ENCODE data around the gene CDH13.

Gene CDH13

DNA sequence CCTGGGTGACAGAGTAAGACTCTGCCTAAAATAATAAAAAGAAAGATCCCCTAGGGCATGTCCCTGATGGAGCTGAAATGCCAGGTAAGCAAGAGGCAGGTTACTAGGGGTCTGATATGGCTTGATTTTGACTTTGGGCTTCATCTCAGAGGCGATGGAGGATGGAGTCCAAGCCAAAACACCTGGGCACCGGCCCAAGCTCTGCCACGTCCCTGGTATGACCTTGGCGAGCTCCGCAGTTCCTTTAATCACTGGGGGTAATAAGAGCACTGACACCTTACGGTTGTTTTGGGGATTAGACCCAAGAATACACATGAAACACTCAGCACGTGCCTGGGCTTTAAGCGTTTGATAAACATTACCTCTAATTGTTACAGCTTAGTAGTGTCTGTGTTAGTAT, 830.2 kb downstream of the CDH13 start:
- CTCF ChIA-PET = interaction anchor here (0.5 kb wide), 1 partner anchor 39 kb away, joined by 3 read pairs; no protein-coding TSS in a partner anchor
- TF ChIP-seq YY1 (tag by site-specific recombination; IDR thresholded peaks at IDR 0.05) = no peak
- TF ChIP-seq ZNF169 (tag by site-specific recombination; IDR thresholded peaks at IDR 0.05) = no peak
- no peak for TF ChIP-seq ZNF843 (tag by site-specific recombination; IDR thresholded peaks at IDR 0.05)
- no peak overlapping the region for H3K4me3 ChIP-seq (ENCODE audit: low read depth, low read length)
- H3K36me3 ChIP-seq (ENCODE audit: control insufficient read depth in 2 of 2, insufficient read depth in 1 of 2, low read length in 2 of 2) = no peaks in the 10 kb centered on the region
- H3K9me3 ChIP-seq (ENCODE audit: control insufficient read depth, insufficient read depth, low read depth, low read length) = no peaks in the 10 kb centered on the region
- H3K27ac ChIP-seq (ENCODE audit: extremely low read depth, low read depth, low read length) = no peak overlapping the region
- H3K4me1 ChIP-seq (ENCODE audit: control insufficient read depth, insufficient read depth, low read length) = no peaks in the 10 kb centered on the region
- POLR2A ChIA-PET = no interaction called here

DNA sequence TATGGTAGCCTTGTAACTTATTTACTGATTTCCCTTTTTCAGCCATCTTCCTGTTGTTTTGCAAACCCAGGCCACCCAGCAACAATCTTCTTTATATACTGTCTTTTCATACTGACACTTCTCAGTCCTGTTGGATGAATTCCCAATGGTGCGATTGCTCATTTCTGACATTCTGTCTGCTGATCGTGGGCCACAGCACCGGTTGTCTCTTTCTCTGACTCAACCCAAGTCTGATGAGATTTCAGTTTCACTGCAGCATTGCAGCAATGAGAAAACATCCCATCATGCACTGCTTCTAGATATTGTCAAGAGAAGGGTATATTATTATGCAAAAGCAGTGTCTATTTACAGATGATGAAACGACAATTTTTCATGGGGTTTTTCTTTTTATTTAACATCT, 831.8 kb downstream of the CDH13 start:
- TF ChIP-seq ZNF660 (tag by site-specific recombination; IDR thresholded peaks at IDR 0.05) (no peak), ZEB2 (tag by site-specific recombination; IDR thresholded peaks at IDR 0.05) (no peak), ZNF529 (tag by site-specific recombination; IDR thresholded peaks at IDR 0.05; ENCODE audit: insufficient replicate concordance) (no peak), ZNF837 (tag by site-specific recombination; IDR thresholded peaks at IDR 0.05) (no peak), HOXC10 (CRISPR knock-in tag; IDR thresholded peaks at IDR 0.05) (no peak), ZNF776 (tag by site-specific recombination; IDR thresholded peaks at IDR 0.05; ENCODE audit: borderline replicate concordance) (no peak), ZNF148 (tag by site-specific recombination; IDR thresholded peaks at IDR 0.05; ENCODE audit: borderline replicate concordance) (no peak), ZNF324 (tag by site-specific recombination; IDR thresholded peaks at IDR 0.05) (no peak), ZNF37A (tag by site-specific recombination; IDR thresholded peaks at IDR 0.05) (no peak), ZNF747 (tag by site-specific recombination; IDR thresholded peaks at IDR 0.05) (no peak)
- TF ChIP-seq, protein P1, sequence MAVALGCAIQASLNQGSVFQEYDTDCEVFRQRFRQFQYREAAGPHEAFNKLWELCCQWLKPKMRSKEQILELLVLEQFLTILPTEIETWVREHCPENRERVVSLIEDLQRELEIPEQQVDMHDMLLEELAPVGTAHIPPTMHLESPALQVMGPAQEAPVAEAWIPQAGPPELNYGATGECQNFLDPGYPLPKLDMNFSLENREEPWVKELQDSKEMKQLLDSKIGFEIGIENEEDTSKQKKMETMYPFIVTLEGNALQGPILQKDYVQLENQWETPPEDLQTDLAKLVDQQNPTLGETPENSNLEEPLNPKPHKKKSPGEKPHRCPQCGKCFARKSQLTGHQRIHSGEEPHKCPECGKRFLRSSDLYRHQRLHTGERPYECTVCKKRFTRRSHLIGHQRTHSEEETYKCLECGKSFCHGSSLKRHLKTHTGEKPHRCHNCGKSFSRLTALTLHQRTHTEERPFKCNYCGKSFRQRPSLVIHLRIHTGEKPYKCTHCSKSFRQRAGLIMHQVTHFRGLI (tag by site-specific recombination; IDR thresholded peaks at IDR 0.05) = no peak
- POLR2A ChIA-PET = no interaction called here
- no peak overlapping the region for H3K4me3 ChIP-seq (ENCODE audit: low read depth, low read length)
- no peaks in the 10 kb centered on the region for H3K4me1 ChIP-seq (ENCODE audit: control insufficient read depth, insufficient read depth, low read length)
- no peaks in the 10 kb centered on the region for H3K9me3 ChIP-seq (ENCODE audit: control insufficient read depth, insufficient read depth, low read depth, low read length)
- H3K27ac ChIP-seq (ENCODE audit: extremely low read depth, low read depth, low read length) = no peak overlapping the region
- H3K36me3 ChIP-seq (ENCODE audit: control insufficient read depth in 2 of 2, insufficient read depth in 1 of 2, low read length in 2 of 2) = no peaks in the 10 kb centered on the region
- CTCF ChIA-PET = interaction anchor here (0.7 to 1.5 kb wide), 2 partner anchors 11 to 384 kb away, joined by 3 to 4 read pairs; no protein-coding TSS in a partner anchor

- ChIA-PET CTCF (interaction anchor here (1.1 kb wide), 1 partner anchor 11 kb away, joined by 3 read pairs; no protein-coding TSS in a partner anchor), POLR2A (no interaction called here)
- Histone ChIP-seq H3K36me3 (ENCODE audit: control insufficient read depth in 2 of 2, insufficient read depth in 1 of 2, low read length in 2 of 2) (no peaks in the 10 kb centered on the region), H3K4me1 (ENCODE audit: control insufficient read depth, insufficient read depth, low read length) (peaks cover 3% of the 10 kb centered on the region; the same call in 1 of the 2 replicates), H3K4me3 (ENCODE audit: low read depth, low read length) (no peak overlapping the region), H3K27ac (ENCODE audit: extremely low read depth, low read depth, low read length) (no peak overlapping the region), H3K9me3 (ENCODE audit: control insufficient read depth, insufficient read depth, low read depth, low read length) (no peaks in the 10 kb centered on the region)
- no peak for TF ChIP-seq ZFP69B (tag by site-specific recombination; IDR thresholded peaks at IDR 0.05)
- TF ChIP-seq ZNF521 (tag by site-specific recombination; IDR thresholded peaks at IDR 0.05) = no peak
- no peak for TF ChIP-seq SP2 (tag by site-specific recombination; IDR thresholded peaks at IDR 0.05)
- no peak for TF ChIP-seq MYNN (tag by site-specific recombination; IDR thresholded peaks at IDR 0.05; ENCODE audit: borderline replicate concordance)
- TF ChIP-seq ZNF707 (tag by site-specific recombination; IDR thresholded peaks at IDR 0.05) = no peak
- no peak for TF ChIP-seq ZBTB49 (tag by site-specific recombination; IDR thresholded peaks at IDR 0.05; ENCODE audit: low read depth)
- TF ChIP-seq FEZF1 (tag by site-specific recombination; IDR thresholded peaks at IDR 0.05) = no peak
- TF ChIP-seq ZNF776 (tag by site-specific recombination; IDR thresholded peaks at IDR 0.05; ENCODE audit: borderline replicate concordance) = no peak
- no peak for TF ChIP-seq ZNF292 (tag by site-specific recombination; IDR thresholded peaks at IDR 0.05; ENCODE audit: borderline replicate concordance, low read depth)
- no peak for TF ChIP-seq ZNF23 (tag by site-specific recombination; IDR thresholded peaks at IDR 0.05; ENCODE audit: borderline replicate concordance)
Observed at GRCh38 chr16:83464991-83465390, 838.2 kb downstream of the CDH13 start.

Measured in HEK293 (cell line).